ENCODE measurements around the gene ARID5B.
"Not testable (repeated sequence)": the region's sequence is repeated elsewhere in the genome, so short reads cannot be mapped to it uniquely, and the experiment has no call there.

Gene ARID5B, protein sequence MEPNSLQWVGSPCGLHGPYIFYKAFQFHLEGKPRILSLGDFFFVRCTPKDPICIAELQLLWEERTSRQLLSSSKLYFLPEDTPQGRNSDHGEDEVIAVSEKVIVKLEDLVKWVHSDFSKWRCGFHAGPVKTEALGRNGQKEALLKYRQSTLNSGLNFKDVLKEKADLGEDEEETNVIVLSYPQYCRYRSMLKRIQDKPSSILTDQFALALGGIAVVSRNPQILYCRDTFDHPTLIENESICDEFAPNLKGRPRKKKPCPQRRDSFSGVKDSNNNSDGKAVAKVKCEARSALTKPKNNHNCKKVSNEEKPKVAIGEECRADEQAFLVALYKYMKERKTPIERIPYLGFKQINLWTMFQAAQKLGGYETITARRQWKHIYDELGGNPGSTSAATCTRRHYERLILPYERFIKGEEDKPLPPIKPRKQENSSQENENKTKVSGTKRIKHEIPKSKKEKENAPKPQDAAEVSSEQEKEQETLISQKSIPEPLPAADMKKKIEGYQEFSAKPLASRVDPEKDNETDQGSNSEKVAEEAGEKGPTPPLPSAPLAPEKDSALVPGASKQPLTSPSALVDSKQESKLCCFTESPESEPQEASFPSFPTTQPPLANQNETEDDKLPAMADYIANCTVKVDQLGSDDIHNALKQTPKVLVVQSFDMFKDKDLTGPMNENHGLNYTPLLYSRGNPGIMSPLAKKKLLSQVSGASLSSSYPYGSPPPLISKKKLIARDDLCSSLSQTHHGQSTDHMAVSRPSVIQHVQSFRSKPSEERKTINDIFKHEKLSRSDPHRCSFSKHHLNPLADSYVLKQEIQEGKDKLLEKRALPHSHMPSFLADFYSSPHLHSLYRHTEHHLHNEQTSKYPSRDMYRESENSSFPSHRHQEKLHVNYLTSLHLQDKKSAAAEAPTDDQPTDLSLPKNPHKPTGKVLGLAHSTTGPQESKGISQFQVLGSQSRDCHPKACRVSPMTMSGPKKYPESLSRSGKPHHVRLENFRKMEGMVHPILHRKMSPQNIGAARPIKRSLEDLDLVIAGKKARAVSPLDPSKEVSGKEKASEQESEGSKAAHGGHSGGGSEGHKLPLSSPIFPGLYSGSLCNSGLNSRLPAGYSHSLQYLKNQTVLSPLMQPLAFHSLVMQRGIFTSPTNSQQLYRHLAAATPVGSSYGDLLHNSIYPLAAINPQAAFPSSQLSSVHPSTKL

GRCh38 chr10:61900829-61901792 lies at the start of gene ARID5B:
Gene ARID5B, plus strand, starts transcription at chr10:61901699. Its CDS starts 11 bp downstream, at chr10:61901710.
- DNase-seq, result peak; percentile 48

DNA sequence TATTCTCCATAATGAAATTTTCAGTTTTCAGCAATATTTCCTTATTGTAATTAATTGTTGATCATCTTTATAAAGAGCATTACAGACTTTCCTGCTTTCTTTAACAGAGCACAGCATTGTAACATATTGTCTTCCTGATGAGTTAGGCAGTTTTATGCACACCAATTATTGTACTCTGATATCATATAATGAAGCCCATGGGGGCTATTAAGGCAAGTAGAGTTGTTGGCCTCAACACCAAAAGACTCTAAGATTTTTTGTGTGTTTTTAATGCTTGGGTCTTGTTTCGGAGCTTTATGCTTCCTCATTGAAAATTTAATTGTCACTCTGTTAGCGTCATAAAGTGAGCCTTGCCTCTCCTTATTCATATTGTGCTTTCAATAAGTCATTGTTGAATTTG lies 49.2 kb upstream of the ARID5B start:
- DNase-seq, result no peak

DNA sequence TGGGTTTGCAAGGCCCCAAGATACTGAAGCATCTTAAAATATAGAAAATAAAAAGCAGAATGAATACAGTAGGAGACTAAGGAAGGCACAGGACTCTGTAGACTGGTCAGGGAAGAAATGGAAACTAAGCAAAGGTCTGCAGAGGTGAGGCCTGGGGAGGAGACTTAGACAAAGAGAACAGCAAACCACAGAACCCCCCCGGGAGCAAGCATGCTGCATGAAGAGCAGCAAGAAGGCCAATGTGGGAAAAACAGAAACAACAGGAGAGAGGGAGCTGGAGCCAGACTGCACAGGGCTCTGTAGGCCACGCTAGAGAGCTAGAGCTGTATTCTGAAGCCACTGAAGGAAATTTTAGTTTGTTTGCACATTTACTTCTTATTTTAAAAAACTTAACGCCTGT lies 45.7 kb upstream of the ARID5B start:
- no peak for DNase-seq

DNA sequence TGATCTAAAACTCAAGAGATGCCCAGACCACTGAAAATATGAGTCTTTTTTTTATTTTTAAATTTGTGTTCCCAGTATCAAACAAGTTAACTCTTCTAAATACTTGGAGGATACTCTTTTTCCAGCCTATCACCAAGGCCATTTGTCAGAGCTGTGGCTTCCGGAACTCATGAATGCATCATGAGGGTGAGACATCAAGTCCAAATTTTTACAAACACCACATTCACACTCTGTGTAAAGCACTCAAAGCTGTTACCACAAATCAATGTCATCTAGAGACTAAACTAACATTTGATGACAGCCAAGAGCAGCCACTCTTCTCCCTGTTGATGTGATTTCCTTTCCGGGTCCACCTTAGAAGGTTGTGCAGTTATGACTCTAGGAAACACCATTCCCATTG lies 43.8 kb upstream of the ARID5B start:
- no peak for DNase-seq

- no peak for DNase-seq
Observed at GRCh38 chr10:61859786-61860185, 41.7 kb upstream of the ARID5B start.

DNA sequence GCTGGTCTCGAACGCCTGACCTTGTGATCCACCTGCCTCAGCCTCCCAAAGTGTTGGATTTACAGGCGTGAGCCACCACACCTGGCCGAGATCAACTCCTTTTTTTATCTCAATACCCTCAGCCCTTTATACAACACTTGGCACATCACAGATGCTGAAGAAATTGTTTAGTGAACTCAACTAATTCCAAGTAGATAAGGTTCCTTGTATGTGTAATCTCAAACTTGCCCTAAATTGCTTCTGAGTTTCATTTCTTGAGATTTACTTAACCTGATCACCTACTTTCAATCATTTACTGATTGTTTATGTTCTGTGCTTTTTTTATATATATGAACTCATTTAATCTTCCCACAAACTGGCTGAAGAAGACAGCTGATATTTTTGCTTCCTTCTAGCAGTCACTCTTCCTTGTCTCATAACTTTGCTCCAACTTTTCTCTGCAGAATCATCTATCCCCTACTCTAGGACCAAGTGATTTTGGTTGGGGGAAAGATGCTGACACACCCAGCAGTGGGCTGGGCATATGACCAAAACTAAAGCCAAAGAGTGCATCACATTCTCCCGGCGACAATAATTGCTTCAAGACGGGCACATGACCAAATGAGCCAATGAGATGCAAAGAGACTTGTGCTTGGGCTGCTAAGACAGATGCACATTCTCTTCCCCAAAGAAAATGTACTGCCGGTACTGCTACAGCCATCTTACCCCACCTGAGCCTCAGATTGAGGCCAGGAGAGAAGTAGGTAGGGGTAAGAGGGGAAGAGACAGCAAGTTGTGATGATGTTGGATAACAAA lies 40.3 kb upstream of the ARID5B start:
- no peak for DNase-seq

GRCh38 chr10:61863981-61864380 lies 37.5 kb upstream of the ARID5B start:
- no peak for DNase-seq

DNA sequence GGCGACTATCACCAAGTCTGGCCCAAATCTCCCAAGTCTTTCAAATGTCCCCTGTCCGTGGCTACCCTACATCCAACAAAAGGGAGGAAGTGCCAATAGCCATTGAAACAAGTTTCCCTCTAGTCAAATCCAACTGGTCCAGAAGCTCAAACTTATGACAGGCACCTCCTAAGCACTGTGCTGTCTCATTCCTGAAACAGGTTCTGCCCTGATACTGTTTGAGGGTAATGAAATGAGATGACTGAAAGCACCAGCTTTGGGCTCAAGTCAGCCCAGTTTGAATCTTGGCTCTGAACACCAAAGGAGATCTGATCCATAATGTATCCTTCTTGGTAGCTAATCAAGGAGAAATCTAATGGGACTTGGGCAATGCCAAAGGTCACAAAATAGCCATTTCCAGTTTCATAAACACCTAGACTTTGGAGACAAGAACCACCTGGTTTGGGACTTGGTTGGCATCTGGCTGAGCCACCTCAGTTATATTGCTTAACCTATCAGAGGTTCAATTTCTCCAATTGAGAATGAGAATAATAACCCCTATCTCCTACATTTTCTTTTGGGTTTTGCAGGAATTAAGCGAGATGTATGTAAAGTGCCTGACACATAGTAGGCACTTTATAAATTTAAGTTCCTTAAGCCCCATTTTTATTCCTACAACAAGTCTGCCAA lies 34.7 kb upstream of the ARID5B start:
- DNase-seq, result no peak

- not testable (repeated sequence) for DNase-seq
Observed at GRCh38 chr10:61867374-61867773, 34.1 kb upstream of the ARID5B start.

- not testable (repeated sequence) for DNase-seq
Observed at GRCh38 chr10:61867817-61868216, 33.7 kb upstream of the ARID5B start.

DNA sequence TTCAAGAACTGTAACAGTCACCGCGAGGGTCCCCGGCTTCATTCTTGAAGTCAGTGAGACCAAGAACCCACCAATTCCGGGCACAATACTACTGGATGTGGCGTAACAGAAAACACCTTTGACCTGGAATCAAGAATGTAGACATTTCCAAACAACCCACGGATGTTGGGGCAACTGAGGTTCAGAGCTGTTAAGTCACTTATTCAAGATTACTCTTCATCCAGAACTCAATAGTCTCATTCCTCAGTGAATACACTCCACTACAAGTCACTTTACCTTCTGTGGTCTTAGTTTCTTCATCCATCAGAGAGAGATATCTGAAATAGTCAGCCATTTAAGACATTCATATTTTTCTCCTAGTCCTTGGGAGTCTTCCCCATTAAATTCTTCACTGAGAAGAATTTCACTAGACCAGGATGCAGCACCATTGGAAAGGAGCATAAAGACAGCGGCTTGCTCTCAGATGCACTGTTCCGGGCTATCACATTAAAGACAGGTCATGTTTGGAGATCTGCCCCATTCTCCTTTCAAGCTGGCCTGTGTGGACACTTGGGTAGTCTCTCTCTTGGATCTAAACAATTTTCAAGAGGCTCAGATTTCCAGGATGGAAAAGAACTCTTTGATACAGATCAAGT lies 32.3 kb upstream of the ARID5B start:
- no peak for DNase-seq

GRCh38 chr10:61869774-61870525 lies 31.5 kb upstream of the ARID5B start:
- DNase-seq, result no peak

DNA sequence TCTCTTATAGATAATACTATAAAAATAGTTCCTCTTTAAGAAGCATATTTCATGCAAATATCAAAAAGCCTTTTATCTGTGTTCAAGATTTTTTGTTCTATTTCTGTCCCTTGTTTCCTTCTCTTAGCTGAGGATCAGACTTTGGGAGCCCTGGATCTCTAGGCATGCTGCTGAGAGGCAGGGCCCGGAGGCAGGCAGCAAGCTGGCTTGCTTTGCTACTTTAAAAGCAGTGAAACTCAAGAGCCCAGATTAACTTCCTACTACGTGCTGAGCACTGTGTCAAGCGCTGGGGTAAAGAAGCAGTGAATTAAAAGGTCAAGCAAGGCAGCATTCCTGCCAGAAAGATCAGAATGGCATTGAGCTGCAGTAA lies 31.0 kb upstream of the ARID5B start:
- no peak for DNase-seq

GRCh38 chr10:61871487-61871886 lies 30.0 kb upstream of the ARID5B start:
- DNase-seq, result no peak

DNA sequence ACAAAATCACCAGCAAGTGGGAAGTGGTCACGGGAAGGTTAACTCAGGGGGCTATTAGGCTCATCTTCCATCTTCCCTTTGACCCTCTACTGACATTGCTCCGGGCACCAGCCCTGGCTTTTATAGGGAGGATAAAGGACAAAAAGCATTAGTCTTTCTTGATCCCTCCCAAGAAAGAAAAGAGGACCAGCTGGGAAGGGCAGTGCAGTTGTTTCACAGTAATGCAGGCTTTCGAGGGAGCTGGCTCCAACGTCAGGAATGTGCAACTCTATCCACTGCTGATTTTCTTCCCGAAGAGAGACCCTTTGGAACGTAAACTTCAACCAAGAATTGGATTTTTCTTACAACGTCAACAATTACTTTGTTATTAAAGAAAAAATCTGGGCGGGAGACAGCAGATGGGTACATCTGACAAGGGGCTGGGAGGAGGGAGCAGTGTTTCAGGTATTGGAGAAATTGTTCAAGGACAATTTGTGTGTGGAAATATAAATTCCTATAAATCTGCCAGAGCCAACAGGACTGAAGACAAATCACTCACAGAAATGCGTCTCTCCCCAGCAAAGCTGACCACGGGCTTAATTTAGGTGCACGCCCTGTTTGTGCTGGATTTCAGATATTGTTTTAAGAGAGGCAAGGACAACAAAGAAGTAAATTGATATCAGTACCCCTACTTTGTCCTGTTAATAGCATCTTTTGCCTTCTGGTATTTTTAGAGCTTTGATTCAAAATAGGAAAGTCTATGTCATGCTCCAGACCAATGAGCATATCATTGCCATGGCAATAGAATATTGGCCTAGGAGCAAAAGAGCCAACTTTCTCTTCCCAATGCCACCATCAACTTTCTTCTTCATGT lies 23.4 kb upstream of the ARID5B start:
- DNase-seq, result no peak

DNA sequence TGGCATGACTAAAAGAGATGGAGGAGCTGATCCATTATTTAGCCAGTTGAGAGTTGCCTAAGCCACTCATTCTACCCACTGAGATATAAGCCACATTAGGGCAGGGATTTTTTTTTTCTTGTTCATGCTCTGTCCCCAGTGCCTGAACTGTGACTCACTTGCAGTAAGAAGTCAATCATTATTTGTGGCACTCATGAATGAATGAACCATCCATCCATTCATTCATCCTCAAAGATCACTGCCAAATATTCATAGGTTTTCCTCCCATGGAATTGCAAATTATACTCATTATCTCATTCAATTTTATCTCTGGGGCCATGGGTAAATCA lies 22.8 kb upstream of the ARID5B start:
- no peak for DNase-seq

- no peak for DNase-seq
Observed at GRCh38 chr10:61882621-61883370, 18.7 kb upstream of the ARID5B start.

Data from COR-L47 (cell line).